ENCODE data around the gene BTRC.

Gene BTRC

GRCh38 chr10:101482568-101482967 lies 128.6 kb downstream of the BTRC start:
- TF ChIP-seq POLR2A (IDR thresholded peaks at IDR 0.05; ENCODE audit: low read length) (no peak), GATA1 (IDR thresholded peaks at IDR 0.05; ENCODE audit: low read depth, low read length) (no peak)

GRCh38 chr10:101484175-101484745 lies 130.3 kb downstream of the BTRC start:
- TF ChIP-seq GATA1 (IDR thresholded peaks at IDR 0.05; ENCODE audit: low read depth, low read length) (no peak), POLR2A (IDR thresholded peaks at IDR 0.05; ENCODE audit: low read length) (no peak)
- DNase-seq: no peak

More at GRCh38 chr10:101482568-101482967, 128.6 kb downstream of the BTRC start:
- no peak for DNase-seq

- no peak for DNase-seq
- TF ChIP-seq GATA1 (IDR thresholded peaks at IDR 0.05; ENCODE audit: low read depth, low read length) (no peak), POLR2A (IDR thresholded peaks at IDR 0.05; ENCODE audit: low read length) (no peak)
Measured at GRCh38 chr10:101485207-101485606, 131.2 kb downstream of the BTRC start.

GRCh38 chr10:101485681-101486554 lies 132.0 kb downstream of the BTRC start:
- DNase-seq: no peak
- no peak for TF ChIP-seq GATA1 (IDR thresholded peaks at IDR 0.05; ENCODE audit: low read depth, low read length)
- no peak for TF ChIP-seq POLR2A (IDR thresholded peaks at IDR 0.05; ENCODE audit: low read length)

- no peak for DNase-seq
- TF ChIP-seq POLR2A (IDR thresholded peaks at IDR 0.05; ENCODE audit: low read length) (no peak), GATA1 (IDR thresholded peaks at IDR 0.05; ENCODE audit: low read depth, low read length) (no peak)
Measured at GRCh38 chr10:101487399-101487798, 133.4 kb downstream of the BTRC start.

- DNase-seq: no peak
- TF ChIP-seq GATA1 (IDR thresholded peaks at IDR 0.05; ENCODE audit: low read depth, low read length): no peak
- TF ChIP-seq POLR2A (IDR thresholded peaks at IDR 0.05; ENCODE audit: low read length): no peak
Measured at GRCh38 chr10:101489355-101489754, 135.4 kb downstream of the BTRC start.

GRCh38 chr10:101490026-101490425 lies 136.1 kb downstream of the BTRC start:
- DNase-seq: no peak
- TF ChIP-seq POLR2A (IDR thresholded peaks at IDR 0.05; ENCODE audit: low read length) (no peak), GATA1 (IDR thresholded peaks at IDR 0.05; ENCODE audit: low read depth, low read length) (no peak)

- TF ChIP-seq GATA1 (IDR thresholded peaks at IDR 0.05; ENCODE audit: low read depth, low read length) (no peak), POLR2A (IDR thresholded peaks at IDR 0.05; ENCODE audit: low read length) (no peak)
- DNase-seq: no peak
Measured at GRCh38 chr10:101492205-101492604, 138.2 kb downstream of the BTRC start.

- TF ChIP-seq POLR2A (IDR thresholded peaks at IDR 0.05; ENCODE audit: low read length) (no peak), GATA1 (IDR thresholded peaks at IDR 0.05; ENCODE audit: low read depth, low read length) (no peak)
- no peak for DNase-seq
Measured at GRCh38 chr10:101492814-101493213, 138.8 kb downstream of the BTRC start.

- DNase-seq: no peak
- TF ChIP-seq POLR2A (IDR thresholded peaks at IDR 0.05; ENCODE audit: low read length): no peak
- TF ChIP-seq GATA1 (IDR thresholded peaks at IDR 0.05; ENCODE audit: low read depth, low read length): no peak
Measured at GRCh38 chr10:101493249-101493648, 139.3 kb downstream of the BTRC start.

GRCh38 chr10:101493782-101494281 lies 139.9 kb downstream of the BTRC start:
- no peak for TF ChIP-seq POLR2A (IDR thresholded peaks at IDR 0.05; ENCODE audit: low read length)
- TF ChIP-seq GATA1 (IDR thresholded peaks at IDR 0.05; ENCODE audit: low read depth, low read length): no peak
- DNase-seq: no peak

- no peak for TF ChIP-seq GATA1 (IDR thresholded peaks at IDR 0.05; ENCODE audit: low read depth, low read length)
- TF ChIP-seq POLR2A (IDR thresholded peaks at IDR 0.05; ENCODE audit: low read length): no peak
- no peak for DNase-seq
Measured at GRCh38 chr10:101494650-101495049, 140.7 kb downstream of the BTRC start.

GRCh38 chr10:101495324-101495925 lies 141.5 kb downstream of the BTRC start:
- peak; percentile 40 to 41 for DNase-seq
- no peak for TF ChIP-seq GATA1 (IDR thresholded peaks at IDR 0.05; ENCODE audit: low read depth, low read length)
- TF ChIP-seq POLR2A (IDR thresholded peaks at IDR 0.05; ENCODE audit: low read length): no peak

- TF ChIP-seq POLR2A (IDR thresholded peaks at IDR 0.05; ENCODE audit: low read length) (no peak), GATA1 (IDR thresholded peaks at IDR 0.05; ENCODE audit: low read depth, low read length) (no peak)
- DNase-seq: no peak
Measured at GRCh38 chr10:101504438-101504837, 150.5 kb downstream of the BTRC start.
